GM19025 (cell line): ENCODE measurements around the gene APPL1.
"Not testable (repeated sequence)": the region's sequence is repeated elsewhere in the genome, so short reads cannot be mapped to it uniquely, and the experiment has no call there.

Source experiments
- ATAC-seq: cut with Tn5 transposase; IDR thresholded peaks from one replicate; pipeline ENCODE4 v1.9.1; 2021; ENCODE audit warnings: mild to moderate bottlenecking, low read depth, moderate library complexity; ENCODE audit not compliant: unreplicated experiment

The APPL1 gene

DNA sequence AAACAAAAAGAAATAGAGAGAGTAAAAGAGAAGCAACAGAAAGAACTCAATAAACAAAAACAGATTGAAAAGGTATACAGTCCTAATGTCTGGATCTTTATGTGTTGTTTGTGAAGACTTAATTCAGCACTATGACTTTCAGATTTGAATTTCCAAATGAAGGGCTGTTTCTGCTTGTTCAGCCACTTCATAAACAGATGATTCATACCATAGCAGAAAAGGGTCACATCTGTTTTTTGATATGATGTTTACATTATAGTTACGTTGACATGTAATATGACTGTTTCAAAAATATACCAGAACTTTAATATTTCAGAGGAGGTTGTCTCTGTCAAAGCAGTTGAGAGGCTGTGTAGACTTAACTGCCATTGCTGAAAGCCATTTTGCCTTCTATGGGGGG lies 40.9 kb downstream of the APPL1 start:
- no peak for ATAC-seq

DNA sequence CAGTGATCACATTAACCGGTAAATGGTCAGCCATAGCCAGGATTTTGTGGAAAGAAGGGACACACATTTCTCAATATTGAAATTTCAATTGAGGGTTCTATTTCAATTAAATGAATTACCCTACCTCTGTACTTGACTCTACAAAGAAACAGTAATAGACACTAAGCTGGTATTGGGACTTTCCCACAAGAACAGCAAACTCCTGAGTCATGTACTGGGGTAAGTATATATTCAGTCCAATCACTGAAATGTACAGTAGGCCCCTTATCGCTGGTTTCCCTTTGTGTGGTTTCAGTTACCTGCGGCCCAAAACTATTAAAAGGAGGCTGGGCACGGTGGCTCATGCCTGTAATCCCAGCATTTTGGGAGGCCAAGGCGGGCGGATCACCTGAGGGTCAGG lies 47.3 kb downstream of the APPL1 start:
- ATAC-seq, result no peak

DNA sequence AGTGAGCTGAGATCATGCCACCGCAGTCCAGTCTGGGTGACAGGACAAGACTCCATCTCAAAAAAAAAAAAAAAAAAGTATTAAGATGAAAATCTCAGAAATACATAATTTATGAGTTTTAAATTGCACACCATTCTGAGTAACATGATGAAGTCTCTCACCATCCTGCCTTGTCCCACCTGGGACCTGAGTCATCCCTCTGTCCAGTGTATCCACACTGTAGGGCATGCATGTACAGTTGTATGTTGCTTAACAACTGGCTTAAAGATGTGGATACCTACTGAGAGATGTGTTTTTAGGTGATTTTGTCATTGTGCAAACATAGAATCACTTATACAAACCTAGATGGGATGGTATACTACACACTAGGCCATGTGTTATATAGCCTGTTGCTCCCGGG lies 47.9 kb downstream of the APPL1 start:
- no peak for ATAC-seq

DNA sequence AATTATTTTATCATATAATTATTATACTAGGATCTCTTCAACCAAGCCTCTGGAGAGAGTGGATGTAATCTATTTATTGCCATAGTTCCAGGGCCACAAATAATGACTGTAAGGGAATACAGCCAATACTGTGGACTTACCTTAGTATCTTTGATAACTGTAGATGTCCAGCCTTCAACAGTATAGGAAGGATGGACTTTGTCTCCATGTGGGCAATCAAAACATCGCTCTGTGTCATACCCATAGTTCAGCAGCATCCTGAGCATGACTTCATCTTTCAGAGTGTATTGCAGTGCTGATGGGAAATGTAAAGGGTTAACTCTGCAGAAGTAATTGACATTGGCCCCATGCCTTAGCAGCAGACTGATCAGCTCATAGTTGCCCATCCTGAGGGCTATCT lies 50.7 kb downstream of the APPL1 start:
- ATAC-seq, result no peak

DNA sequence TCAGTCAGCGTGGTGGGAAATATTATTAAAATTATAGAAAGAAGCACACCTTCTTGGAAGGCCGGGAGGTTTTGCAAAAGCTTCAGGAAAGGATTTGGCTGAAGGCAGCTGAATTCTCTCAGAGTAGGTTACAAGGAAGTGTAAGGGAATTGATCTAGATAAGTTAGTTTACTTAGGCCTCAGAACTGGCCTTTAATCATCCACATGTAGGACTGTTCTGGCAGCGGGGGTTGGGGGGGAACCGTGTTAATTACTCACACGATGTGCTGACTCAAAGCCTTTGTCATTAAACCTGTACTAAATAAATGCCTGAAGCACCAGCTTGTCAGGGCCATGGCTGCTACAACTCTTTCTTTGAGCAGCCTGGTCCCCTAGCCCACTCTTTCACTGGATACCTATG lies 52.2 kb downstream of the APPL1 start:
- no peak for ATAC-seq

DNA sequence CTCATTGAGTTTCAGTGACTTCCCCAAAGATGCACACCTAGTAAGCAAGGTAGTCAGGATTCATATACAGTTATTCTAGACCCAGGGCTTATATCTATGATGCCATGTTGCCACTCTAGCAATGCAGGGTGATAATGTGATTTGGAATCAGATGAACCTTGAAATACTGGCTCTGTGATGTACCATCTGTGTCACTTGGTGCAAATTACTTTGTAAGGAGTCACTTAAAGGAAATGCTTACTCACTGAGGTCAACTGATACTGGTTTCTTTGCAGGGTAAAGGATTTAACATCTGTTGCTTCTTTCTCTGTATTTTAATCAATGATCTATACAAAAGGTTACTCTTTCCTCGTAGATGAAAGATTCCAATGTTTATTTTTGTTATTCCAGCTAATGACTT lies 54.2 kb downstream of the APPL1 start:
- ATAC-seq, result no peak

DNA sequence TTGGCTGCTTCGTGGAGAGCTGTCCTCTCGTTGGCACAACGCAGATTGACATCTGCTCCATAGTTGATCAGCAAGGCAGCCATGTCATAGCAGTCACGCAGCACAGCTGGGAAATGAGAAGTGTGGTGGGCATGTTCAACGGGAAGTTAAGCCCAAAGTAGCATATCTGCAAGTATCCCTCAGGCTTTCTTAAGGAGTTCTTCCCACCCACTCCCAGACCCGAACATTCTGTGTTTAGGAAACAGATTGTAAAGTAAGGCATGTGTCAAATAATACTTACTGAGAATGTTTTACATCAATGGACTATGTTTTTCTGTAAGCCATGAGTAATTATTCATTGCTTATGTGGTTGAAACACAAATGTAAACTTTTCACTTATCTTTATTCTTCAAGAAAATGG lies 55.8 kb downstream of the APPL1 start:
- ATAC-seq, result no peak

DNA sequence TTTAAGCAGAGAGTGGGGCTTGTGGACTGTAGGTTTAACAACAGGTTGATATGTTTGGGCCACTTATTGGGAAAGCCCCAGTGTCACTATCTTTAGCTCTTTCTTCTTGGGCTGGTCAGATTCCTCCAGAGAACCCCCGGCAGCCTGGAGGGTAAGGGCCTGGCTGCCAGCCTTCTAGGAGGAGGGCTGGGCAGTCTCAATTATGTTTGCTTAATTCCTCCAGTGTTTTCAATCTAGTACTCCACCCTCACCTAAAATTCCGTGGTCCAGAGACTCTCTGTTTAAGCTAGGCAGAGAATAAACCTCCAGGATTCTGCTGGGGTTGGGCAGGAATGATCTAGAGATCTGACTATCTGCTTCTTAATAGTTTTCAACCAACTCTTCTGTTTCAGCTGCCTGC lies 59.7 kb downstream of the APPL1 start:
- no peak for ATAC-seq

DNA sequence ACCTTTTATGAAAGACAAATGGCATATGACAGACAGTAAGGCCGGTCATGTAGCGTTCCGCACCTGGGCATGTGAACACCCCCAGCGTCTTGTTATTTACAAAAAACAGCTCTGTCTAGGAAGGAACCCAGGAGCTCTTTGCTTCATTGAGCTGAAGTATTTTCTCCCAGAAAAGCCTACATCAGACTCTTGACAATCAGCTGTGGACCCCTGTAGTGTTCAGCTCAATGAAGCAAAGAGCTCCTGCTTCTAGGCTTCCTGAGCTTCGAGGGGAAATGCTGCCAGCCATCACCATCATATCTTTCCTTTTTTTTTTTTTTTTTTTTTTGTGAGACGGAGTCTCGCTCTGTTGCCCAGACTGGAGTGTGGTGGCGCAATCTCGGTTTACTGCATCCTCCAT lies 60.9 kb downstream of the APPL1 start:
- ATAC-seq, result no peak

DNA sequence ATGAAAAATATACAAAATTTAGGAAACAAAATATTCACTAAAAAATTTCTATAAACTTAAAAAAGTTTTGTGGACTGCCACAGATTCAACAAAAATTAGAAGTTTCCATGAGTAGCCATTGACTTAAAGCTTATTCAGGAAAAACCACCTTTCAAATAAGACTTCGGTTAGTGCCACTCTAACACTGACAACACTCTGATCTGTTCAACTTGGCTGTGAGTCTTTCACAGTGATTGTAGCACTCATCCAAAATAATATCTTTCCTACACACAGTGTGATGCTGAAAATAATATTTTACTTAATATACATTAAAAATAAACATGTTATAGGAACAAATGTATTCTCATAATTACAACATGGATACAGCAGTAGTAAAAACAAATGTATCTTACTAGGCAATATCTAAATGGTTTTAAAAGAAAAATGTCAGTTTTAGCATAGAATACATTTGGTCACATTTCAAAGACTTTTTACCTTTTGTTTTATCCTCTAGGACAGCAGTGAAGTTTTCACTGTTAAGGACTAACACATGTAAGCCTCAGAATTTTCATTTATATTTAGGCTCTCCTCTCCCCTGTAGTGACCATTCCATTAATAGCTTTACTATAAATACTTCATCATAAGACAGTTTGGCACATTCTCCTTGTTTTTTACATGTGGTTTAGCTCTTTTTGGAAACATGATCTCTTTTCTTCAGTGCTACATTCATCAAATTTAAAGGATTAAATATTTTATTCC lies 64.8 kb downstream of the APPL1 start, which contains the start of gene ASB14:
ASB14 (minus strand) TSS at position 527 of the 738 bp plus-strand sequence. CDS start 652 bp downstream, outside the sequence.
- no peak for ATAC-seq

DNA sequence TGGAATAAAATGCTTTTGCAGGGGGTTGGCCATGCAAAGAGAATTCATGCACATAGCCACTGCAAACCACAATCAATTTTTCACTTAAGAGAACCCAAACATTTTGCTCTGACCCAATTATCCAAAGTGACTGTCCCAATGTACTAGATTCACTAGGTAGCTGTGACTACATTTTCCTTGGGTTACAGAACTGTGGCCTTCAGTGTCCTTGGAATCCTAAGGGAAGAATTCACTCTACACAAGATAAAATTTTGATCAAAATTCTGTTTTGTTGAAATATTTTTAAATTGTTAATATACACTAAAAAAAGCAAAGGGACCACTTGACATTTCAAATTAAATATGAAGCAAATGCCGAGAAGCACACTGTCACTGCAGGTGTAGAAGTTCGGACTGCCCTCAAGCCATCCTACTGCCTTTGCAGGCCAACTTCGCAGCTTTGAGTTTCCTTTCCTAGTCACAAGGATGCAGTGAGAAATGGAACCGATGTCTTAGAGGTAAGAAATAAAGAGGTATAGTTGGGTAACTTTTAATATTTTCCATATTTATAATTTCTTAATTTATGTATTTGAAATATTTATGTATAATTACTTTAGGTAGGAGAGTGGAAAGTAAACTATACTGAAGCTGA lies 65.5 kb downstream of the APPL1 start:
- ATAC-seq, result no peak

DNA sequence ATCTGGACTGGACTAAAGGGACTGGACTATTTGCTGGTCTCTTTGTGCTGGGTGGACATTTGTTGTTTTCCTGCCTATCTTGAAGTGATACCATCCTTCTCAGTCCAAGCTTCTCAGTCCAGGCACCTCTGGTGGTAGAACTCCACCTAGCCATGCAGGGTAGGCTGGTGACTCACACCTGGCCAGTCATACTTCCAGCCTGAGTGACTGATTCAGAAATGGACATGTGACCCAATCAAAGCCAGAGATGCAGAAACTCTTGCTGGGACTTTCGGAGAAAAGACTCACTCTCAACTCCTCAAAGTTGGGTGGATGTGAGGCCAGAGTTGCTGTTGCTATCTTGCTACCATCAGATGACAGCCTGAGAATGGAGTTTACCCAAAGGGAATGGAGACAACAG lies 70.5 kb downstream of the APPL1 start:
- no peak for ATAC-seq

DNA sequence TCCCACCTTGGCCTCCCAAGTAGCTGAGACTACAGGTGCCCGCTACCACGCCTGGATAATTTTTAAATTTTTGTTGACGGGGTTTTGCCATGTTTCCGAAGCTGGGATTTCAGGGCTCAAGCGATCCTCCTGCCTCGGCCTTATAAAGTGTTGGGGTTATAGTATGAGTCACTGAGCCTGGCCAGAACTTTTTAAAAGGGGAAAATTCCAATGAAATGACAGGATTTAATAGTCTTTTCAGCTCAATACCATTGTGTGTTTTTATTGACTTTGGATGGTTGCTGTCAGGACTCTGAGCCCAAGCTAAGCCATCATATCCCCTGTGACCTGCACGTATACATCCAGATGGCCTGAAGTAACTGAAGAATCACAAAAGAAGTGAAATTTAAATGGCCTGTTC lies 76.0 kb downstream of the APPL1 start:
- not testable (repeated sequence) for ATAC-seq

DNA sequence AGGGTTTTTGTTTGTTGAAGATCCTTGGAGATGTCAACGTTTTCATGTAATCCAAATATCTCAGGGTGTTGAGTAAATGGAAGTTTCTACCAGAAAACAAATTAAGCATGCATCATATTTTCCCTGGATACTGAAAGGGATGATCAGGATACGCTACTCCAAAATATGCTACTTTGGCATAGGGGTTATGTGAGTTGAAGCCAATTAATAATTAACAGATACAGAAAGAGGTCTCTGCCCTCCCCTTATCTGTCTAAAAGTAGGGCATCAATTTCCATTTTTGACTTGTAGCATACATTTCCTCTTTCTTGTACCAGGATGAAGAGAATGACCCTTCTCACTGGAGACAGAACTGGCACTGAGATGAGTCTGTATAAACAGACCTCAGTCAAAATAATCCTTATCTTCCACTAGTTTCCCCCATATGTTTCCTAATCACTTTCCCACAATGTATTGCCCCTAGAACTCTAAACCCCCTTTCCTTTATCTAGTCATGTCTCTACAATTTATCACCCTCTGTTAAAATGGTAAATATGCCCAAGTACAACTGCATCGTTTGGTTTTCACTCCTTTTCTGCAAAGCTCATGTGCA lies 82.3 kb downstream of the APPL1 start:
- no peak for ATAC-seq

DNA sequence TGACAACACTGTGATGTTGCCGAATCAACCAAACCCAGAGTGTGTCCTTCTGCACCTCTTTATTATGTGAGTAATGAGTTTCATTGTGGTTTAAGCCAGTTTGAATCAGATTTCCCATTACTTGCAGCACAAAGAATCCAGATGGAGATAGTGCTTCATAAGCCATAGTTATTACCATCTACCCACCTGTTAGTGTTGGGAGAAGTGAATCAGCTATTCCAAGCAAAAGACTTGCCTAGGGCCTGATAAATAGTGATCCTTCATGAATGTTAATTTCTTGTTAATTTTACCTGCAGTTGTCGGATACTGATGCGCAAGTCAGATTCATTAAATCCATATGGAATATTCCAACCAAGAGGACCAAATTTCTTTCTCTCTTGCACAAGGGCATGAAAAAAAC lies 86.7 kb downstream of the APPL1 start:
- ATAC-seq, result no peak
